Islet of Langerhans (tissue), 1 donor: ENCODE data around the gene LYSMD1.

Experiments used
- FAIRE-seq: peaks from one replicate; lab custom pipeline; 2011; peaks lifted over from hg19 to GRCh38; lab: Jason Lieb, UNC

The LYSMD1 gene

GRCh38 chr1:151135433-151136385 lies 30.0 kb downstream of the LYSMD1 start:
- no peak for FAIRE-seq

DNA sequence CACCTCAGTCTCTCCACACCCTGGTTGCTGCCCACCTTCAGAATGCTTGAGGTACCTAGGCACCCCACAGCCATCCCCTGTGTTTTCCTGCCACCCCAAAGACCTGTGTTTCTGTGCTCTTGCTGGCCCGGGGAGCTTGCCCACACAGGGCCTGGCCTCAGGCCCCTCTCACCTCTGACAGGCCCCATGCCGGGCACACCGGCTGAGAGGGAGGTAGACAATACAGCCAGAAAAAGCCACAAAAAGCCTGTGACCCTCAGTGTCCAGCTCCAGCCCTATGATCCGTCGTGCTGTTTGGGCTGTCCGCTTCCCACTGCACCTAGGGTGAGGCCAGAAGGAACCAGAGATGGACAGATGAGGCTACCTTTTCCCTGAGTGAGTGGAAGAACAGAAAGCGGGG lies 30.7 kb downstream of the LYSMD1 start:
- FAIRE-seq: no peak

DNA sequence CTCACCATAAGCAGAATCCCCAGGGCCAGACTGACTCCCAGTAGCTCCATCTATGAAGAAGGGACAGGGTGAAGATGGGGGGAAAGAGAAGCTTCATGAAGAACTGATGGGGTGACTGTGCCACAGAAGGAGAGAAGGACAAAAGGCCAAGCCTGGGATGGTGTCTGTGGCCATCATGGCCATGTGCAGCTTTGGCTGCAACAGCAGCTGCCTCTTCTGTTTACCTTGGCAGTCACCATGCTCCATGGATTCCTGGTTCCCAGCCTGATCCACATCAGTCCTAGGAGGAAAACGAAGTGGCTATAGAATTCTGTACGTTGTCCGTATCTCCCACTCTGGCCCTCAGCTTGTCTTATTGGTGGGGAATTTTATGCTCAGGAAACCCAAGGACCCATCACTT lies 31.3 kb downstream of the LYSMD1 start:
- no peak for FAIRE-seq

GRCh38 chr1:151133018-151133806 lies 32.5 kb downstream of the LYSMD1 start:
- FAIRE-seq: no peak

DNA sequence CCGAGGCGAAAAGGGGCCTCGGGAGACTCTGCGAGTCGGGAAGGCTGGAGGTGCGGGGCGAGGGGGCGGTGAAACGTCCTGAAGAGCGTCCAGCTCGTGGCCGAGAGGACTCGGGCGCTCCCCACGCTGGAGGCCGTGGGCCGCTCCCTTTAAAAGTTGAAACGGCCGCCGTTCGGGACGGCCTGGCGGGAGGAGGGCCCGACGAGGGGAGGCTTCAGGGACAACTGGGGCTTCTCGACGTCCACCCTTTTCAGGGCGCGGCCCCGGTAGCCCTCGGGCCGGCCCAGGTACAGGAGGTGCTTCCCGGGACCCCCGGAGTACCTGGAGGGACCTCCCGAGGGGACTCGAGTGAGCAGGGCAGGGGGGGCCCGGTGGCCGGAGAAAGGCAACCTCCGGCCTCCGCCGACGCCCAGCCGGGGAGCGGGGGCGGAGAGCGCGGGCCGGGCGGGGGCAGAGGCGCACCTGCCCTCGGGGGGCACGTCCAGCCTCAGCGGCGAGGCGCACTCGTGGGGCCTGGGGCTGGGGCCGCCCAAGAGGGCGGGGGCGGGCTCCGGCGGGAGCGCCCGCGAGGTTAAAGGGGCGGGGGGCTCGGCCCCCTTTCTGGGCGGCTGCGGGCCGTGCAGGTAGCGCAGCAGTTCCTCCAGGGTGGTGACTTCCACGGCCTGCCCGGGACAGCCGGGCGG lies 33.2 kb downstream of the LYSMD1 start:
- FAIRE-seq: no peak

GRCh38 chr1:151131701-151132334 lies 33.9 kb downstream of the LYSMD1 start:
- no peak for FAIRE-seq

DNA sequence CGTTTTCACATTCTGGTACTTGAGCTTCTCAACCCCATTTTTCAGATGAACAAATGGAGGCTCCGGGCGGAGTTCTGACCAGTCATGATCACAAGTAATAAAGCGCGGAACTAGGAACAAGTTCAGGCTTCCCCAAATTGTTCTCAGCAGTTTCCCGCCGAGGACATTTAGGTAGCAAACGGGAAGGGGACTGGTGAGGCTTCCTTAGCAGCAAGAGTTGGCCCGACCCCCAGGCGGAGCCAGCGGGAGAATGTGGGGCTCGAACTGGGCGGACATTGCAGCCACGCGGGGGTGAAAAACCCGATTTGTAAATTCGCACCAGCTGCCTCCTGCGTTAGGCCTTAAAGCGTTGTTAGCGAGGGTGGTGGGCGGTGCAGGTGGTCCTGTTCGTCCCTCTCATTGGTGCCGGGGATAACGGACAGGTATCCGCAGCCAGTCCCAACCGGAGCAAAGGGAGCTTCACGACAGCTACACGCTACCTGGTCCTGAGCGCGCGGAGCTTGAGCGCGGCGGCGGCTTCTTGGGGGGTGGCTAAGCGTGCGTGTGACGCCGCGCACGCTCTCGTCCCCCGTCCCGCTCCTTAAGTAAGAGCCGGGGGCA lies 34.6 kb downstream of the LYSMD1 start:
- no peak for FAIRE-seq

- FAIRE-seq: no peak
Measured at GRCh38 chr1:151128800-151129199, 36.9 kb downstream of the LYSMD1 start.

DNA sequence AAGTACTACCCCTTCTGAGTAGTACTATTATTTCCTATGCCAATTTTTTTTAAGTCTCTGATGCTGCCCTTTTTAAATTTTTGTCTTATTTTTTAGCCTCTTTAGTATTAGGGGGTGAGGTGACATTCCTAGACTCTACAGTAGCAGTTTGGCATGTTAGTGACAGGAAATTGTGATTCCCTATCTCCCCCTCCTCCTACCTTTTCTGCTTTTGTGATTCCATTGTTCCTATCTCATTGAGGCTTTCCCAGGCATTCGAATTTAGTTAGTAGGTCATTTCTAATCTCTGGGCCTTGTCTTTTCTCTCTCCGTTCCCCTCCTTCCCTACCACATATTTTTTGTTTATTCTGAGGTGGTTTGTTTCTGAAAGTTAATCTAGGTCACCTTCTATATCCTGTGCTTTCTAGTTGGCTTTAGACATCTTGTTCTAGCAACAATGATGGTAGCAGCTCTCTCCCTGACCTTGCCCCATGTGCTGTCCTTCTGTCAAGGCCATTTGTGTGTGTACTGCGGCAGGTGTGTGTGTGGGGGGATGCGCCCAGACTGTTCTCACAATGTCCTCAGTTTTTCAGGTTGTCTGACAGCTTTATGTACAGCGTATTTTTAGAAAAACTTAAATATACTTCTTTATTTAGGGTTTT lies 40.8 kb downstream of the LYSMD1 start:
- FAIRE-seq: no peak

DNA sequence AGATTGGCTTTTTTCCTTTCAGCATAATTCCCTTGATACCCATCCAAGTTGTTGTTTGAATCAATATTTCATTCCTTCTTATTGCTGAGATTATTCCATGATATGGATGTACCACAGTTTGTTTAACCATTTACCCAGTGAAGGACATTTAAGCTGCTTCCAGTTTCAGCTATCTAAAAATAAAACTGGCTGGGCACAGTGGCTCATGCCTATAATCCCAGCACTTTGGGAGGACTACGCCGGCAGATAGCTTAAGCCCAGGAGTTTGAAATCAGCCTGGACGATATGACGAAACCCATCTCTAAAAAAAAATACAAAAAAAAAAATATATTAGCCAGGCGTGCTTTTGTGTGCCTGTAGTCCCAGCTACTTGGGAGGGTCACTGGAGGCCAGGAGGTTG lies 51.8 kb downstream of the LYSMD1 start:
- FAIRE-seq: no peak
